Fibroblast of pulmonary artery (primary cell): ENCODE data around the gene COL6A2.

Source experiments
- DNase-seq: peaks from one replicate; pipeline ENCODE4 v3.0.0-alpha.2; 2010; ENCODE audit warnings: low read depth
- H3K4me3 ChIP-seq: replicated peaks from 2 replicates; pipeline ENCODE4 v1.5.1; 2011; ENCODE audit warnings: low read depth, mild to moderate bottlenecking, control low read depth, low read length, moderate library complexity
- TF ChIP-seq, protein P1 (sequence below): IDR thresholded peaks from 2 replicates; pipeline ENCODE4 v1.5.1; 2011; ENCODE audit warnings: mild to moderate bottlenecking, control low read depth, low read length, inconsistent platforms; ENCODE audit errors: missing control alignments

COL6A2 gene

DNA sequence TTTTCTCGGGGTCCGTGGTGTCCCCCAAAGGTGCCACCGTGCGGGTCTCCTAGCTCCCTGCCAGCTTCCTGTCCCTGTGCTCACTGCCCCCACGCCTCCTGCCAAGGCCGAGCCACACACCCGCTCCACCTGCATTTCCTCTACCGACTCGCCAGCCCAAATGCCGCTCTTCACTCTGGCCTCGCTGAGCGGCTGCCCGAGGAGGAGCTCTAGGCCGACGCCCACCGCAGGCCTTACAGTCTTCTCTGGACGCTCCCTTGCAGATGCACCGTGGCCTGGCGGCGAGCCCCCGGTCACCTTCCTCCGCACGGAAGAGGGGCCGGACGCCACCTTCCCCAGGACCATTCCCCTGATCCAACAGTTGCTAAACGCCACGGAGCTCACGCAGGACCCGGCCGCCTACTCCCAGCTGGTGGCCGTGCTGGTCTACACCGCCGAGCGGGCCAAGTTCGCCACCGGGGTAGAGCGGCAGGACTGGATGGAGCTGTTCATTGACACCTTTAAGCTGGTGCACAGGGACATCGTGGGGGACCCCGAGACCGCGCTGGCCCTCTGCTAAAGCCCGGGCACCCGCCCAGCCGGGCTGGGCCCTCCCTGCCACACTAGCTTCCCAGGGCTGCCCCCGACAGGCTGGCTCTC is 31.1 kb downstream of the COL6A2 start:
- no peak overlapping the region for H3K4me3 ChIP-seq
- TF ChIP-seq, protein P1, sequence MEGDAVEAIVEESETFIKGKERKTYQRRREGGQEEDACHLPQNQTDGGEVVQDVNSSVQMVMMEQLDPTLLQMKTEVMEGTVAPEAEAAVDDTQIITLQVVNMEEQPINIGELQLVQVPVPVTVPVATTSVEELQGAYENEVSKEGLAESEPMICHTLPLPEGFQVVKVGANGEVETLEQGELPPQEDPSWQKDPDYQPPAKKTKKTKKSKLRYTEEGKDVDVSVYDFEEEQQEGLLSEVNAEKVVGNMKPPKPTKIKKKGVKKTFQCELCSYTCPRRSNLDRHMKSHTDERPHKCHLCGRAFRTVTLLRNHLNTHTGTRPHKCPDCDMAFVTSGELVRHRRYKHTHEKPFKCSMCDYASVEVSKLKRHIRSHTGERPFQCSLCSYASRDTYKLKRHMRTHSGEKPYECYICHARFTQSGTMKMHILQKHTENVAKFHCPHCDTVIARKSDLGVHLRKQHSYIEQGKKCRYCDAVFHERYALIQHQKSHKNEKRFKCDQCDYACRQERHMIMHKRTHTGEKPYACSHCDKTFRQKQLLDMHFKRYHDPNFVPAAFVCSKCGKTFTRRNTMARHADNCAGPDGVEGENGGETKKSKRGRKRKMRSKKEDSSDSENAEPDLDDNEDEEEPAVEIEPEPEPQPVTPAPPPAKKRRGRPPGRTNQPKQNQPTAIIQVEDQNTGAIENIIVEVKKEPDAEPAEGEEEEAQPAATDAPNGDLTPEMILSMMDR, result no peak
- no peak for DNase-seq

DNA sequence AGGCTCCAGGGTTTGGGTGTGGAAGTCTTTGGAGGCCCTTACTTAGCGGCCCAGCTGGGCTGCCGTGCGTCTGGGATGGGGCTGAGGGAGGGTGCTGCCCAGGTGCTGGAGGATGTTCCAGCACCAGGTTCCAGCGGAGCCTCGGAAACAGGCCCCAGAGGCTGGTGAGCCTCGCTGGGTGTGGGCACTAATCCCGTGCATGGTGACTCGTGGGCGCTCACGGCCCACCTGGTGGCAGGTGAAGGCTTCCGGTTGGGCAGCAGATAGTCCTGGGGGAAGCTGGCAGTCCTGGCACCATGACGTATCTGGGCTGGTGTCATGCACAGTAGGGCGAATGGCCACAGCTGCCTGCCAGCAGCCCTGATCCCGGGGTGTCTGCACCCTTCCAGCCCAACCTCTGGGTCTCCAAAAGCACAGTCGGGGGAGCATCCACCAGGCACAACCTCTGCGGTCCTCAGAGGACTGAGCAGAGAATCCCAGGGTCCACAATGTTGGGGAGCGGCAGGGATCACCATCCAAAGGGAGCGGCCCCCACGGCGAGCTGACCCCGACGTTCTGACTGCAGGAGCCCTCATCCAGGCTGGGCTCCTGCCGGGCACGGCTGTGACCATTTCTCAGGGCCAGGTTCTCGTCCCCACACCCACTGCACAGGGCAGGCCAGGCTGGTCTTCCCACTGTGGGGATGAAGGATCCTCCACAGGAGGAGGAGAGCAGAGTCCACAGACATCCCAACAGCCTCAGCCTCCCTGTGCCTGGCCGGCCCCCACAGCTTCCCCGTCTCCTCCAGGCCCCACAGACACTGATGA is 32.1 kb downstream of the COL6A2 start:
- H3K4me3 ChIP-seq, result no peak overlapping the region
- DNase-seq, result no peak
- TF ChIP-seq, protein P1, result no peak

DNA sequence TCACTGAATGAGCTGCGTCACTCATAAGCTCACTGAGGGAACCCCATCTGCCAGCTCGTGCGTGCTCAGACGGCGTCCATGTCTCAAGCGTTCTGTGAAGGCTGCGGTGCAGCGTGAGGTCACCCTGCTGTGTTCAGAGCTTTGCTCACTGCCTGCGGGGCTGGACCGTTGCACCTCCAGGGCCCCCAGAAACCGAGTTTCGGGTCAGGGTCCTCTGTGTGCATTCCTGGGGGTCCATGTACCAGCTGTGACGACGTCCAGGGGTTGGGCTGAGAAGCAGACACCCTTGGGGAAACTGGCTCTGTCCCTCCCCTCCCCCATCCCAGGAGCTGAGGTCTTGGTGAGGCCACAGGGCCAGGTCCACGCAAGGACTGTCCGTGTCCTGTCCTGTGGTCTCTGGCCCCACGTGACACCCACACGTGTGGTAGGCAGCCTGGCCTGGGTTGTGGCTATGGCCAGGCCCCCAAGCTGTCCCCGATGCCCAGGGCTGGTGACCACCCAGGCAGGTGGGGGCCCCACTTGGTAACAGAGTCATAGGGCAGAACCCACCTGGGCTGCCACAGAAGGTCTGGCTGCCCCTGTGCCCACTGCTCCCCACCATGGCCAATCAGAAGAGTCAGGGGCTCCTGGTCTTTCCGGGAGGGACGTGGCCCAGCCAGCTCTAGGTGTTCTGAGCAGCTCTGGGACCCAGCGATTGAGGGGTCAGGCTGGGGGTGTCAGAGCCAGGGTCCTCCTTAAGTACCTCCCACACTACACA is 33.1 kb downstream of the COL6A2 start:
- no peak for DNase-seq
- TF ChIP-seq, protein P1, result no peak
- no peak overlapping the region for H3K4me3 ChIP-seq

DNA sequence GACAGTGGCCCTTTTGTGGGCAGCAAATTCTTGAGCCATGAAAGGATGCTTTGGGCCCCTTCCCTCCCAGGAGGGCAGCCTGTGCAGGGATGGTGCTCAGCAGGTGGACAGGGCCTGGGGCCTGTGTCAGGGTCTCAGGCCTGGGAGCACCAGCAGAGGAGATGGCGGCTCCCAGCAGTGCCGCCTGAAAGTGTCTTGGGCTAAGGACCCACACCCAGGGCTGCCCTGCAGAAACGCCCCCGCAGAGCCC is 33.6 kb downstream of the COL6A2 start:
- TF ChIP-seq, protein P1, result no peak
- H3K4me3 ChIP-seq, result no peak overlapping the region
- no peak for DNase-seq

DNA sequence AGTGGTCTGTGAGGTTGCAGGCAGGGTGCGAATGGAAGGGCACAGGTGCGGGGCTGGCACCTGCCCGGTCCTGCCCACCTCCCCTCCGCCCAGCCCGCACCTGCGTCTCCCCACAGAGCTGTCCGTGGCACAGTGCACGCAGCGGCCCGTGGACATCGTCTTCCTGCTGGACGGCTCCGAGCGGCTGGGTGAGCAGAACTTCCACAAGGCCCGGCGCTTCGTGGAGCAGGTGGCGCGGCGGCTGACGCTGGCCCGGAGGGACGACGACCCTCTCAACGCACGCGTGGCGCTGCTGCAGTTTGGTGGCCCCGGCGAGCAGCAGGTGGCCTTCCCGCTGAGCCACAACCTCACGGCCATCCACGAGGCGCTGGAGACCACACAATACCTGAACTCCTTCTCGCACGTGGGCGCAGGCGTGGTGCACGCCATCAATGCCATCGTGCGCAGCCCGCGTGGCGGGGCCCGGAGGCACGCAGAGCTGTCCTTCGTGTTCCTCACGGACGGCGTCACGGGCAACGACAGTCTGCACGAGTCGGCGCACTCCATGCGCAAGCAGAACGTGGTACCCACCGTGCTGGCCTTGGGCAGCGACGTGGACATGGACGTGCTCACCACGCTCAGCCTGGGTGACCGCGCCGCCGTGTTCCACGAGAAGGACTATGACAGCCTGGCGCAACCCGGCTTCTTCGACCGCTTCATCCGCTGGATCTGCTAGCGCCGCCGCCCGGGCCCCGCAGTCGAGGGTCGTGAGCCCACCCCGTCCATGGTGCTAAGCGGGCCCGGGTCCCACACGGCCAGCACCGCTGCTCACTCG is 34.1 kb downstream of the COL6A2 start:
- DNase-seq, result no peak
- H3K4me3 ChIP-seq, result no peak overlapping the region
- TF ChIP-seq, protein P1, result no peak

DNA sequence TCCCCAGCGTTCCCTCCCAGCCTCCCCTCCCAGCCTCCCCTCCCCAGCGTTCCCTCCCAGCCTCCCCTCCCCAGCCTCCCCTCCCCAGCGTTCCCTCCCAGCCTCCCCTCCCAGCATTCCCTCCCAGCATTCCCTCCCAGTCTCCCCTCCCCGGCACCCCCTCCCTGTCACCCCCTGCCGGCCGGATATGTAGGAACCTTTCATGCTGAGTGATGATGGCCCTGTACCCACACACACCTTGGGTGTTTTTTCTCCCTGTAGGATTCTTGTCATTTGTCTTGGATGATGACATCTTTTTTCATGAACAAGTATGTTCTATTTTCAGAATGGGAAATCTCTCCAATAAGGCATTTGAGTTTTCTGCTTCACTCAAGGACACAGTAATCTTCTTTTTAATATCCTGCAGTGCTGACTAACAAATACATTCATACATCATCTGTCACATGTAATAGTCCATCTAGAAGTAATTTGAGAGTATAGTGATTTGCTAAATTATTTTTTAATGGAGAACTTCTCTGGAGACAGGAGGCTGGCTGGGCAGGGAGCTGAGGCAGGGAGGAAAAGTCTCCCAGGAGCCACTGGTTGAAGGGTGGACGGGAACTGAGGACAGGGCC is 38.0 kb downstream of the COL6A2 start:
- DNase-seq, result no peak
- TF ChIP-seq, protein P1, result no peak
- H3K4me3 ChIP-seq, result no peak overlapping the region
